ENCODE measurements around the gene TTC12.

DNA sequence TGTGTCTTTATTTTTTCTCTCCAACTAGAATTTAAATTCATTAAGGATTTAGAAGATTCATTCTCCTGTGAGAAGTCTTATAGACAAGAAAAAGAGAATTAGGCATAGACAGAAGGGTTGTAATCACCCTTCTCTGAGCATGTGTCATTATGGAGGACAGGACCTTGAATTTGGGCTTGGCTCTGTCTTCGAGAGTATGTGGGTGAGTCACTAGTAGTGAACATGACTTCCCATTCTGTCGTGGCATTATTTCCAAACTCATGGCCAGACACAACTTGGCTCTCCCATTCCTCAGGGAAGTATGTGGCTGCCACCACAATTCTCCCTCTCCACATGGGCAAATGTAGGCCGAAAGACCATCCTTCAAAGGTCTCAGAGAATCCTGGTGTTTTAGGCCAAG, 58.9 kb downstream of the TTC12 start:
- TF ChIP-seq RAD21 (IDR thresholded peaks at IDR 0.05; ENCODE audit: low read depth) (no peak), MAX (IDR thresholded peaks at IDR 0.05) (no peak), ZBTB7A (IDR thresholded peaks at IDR 0.05; ENCODE audit: low read depth) (no peak), EP300 (IDR thresholded peaks at IDR 0.05; ENCODE audit: borderline replicate concordance) (no peak), REST (IDR thresholded peaks at IDR 0.05; ENCODE audit: low read depth) (no peak), CREB1 (IDR thresholded peaks at IDR 0.05; ENCODE audit: low read depth) (no peak)
- TF ChIP-seq, protein P1, sequence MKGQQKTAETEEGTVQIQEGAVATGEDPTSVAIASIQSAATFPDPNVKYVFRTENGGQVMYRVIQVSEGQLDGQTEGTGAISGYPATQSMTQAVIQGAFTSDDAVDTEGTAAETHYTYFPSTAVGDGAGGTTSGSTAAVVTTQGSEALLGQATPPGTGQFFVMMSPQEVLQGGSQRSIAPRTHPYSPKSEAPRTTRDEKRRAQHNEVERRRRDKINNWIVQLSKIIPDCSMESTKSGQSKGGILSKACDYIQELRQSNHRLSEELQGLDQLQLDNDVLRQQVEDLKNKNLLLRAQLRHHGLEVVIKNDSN (IDR thresholded peaks at IDR 0.05) = no peak

Data from Ishikawa (cell line).